GM12891 (cell line): ENCODE results near the gene DPP10.

ENCODE experiments used
- DNase-seq: peaks from one replicate; pipeline ENCODE4 v3.0.0; 2011; ENCODE audit warnings: low spot score; ENCODE audit not compliant: insufficient read length
- FAIRE-seq: peaks from 2 replicates; lab custom pipeline; 2011; peaks lifted over from hg19 to GRCh38; lab: Jason Lieb, UNC
- PAX5 ChIP-seq: IDR thresholded peaks from 2 replicates; pipeline ENCODE4 v1.6.1; 2011; ENCODE audit warnings: low read length, moderate library complexity, mild to moderate bottlenecking; ENCODE audit not compliant: insufficient read depth, severe bottlenecking
- POLR2A ChIP-seq: IDR thresholded peaks from 2 replicates; pipeline ENCODE4 v1.6.1; 2011; ENCODE audit warnings: low read depth, low read length, control low read depth
- POLR2AphosphoS5 ChIP-seq: IDR thresholded peaks from 2 replicates; pipeline ENCODE4 v1.6.1; 2011; ENCODE audit warnings: low read depth, low read length, control low read depth
- POU2F2 ChIP-seq: IDR thresholded peaks from 2 replicates; pipeline ENCODE4 v1.6.1; 2011; ENCODE audit warnings: low read depth, mild to moderate bottlenecking, control low read depth, low read length, moderate library complexity
- SPI1 ChIP-seq: IDR thresholded peaks from 2 replicates; pipeline ENCODE4 v1.6.1; 2011; ENCODE audit warnings: low read depth, low read length, control low read depth
- TAF1 ChIP-seq: IDR thresholded peaks from 2 replicates; pipeline ENCODE4 v1.6.1; 2011; ENCODE audit warnings: low read depth, low read length, control low read depth

Gene DPP10

DNA sequence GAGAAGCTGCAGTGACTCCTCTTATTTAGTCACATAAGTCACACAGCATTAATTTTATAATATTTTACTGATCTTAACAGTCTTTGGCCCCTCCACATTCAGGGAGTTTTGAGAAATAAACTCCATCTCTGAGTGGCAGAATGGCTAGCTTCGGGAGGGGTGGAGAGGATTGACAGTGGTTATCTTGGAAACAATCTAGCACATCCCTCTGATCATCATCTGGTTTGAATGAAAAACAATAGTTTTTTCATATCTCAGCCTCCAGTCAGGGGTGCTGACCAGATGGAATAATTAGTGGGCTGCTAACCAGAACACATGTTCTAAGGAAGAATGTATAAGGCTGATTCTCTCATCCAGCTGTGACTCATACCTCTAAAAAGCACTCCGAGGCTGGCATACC, 477.5 kb downstream of the DPP10 start:
- TF ChIP-seq SPI1 (no peak), TAF1 (no peak), POLR2AphosphoS5 (no peak), POLR2A (no peak), POU2F2 (no peak), PAX5 (no peak)
- FAIRE-seq (no peak), DNase-seq (no peak)

DNA sequence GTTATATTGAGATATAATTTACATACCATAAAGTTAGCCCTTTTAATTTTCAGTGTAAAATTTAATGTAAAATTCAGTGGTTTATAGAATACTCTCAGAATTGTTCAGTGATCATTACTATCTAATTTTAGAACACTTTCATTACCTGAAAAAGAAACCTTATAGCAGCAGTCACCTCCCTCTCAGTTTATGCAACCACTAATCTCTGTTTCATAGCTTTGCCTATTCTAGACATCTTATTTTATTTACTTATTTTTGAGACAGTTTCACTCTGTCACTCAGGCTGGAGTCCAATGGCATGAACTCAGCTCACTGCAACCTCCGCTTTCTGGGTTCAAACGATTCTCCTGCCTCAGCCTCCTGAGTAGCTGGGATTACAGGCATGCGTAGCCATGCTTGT, 479.6 kb downstream of the DPP10 start:
- TF ChIP-seq POU2F2 (no peak), POLR2AphosphoS5 (no peak), PAX5 (no peak), TAF1 (no peak), POLR2A (no peak), SPI1 (no peak)
- FAIRE-seq, result no peak

DNA sequence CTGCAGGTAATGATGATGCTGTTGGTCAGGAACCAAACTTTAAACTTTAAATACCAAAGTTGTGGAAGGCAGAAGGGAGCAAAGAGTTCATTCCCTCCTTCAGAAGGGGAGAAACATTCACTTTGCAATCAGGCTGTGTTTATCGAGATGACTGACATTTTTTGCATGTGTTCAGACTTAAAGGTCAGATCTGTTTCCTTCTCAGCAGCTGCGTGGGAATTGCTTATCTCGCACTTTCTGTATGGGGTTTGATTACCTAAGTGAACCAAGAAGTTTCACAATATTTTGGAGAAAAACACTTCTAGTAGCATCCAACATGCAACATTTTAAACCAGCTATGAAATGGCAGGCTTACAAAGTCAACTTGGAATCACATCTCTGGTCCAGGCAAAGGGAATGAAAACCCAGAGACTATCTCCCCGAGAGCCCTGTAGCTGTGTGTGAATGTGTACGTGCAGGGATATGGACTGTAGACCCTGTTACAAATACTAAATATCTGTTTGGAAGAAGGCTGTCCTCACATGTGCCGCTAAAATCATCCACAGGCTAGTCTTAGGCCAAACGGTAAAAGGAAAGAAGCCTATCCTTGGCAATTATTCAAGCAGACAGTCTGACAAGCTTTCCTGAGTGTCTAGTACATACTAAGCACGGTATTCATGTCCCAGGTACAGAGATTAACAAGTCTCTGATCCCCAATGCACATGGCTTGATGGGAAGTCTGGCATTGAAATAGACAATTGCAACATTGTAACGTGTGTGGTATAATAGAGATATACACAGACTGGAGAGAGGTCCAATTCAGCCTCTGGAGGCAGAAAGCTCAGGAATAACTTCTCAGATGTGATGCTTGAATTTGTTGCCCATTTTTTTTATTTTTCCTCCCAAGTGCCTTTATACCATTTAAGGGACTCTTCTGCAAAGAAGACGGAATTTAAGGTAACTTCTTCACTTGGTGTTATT, 483.1 kb downstream of the DPP10 start:
- TF ChIP-seq TAF1 (no peak), POLR2AphosphoS5 (no peak)
- DNase-seq, result no peak
- FAIRE-seq, result no peak

More for the DNA sequence above, 479.6 kb downstream of the DPP10 start:
- no peak for DNase-seq

DNA sequence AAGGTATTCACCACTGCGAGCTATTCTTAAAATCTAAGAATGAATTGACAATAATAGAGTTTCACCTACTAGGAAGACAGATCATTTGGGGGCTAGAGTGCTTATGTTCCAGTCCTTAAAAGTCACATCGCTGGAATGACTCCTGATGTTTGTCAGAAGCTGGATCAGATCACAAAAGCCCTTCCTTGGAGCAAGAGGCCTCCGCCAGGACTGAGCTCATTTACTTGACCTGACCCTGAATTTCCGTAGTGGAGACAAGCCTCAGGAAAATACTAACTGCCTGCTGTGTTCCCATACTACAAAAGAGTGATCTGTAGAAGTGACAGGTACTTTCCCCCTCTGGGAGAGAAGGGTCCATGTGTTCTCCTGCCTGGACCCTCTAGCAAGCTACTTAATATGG, 483.9 kb downstream of the DPP10 start:
- DNase-seq (no peak), FAIRE-seq (no peak)
- TF ChIP-seq SPI1 (no peak), PAX5 (no peak), POLR2A (no peak), POLR2AphosphoS5 (no peak), POU2F2 (no peak), TAF1 (no peak)

DNA sequence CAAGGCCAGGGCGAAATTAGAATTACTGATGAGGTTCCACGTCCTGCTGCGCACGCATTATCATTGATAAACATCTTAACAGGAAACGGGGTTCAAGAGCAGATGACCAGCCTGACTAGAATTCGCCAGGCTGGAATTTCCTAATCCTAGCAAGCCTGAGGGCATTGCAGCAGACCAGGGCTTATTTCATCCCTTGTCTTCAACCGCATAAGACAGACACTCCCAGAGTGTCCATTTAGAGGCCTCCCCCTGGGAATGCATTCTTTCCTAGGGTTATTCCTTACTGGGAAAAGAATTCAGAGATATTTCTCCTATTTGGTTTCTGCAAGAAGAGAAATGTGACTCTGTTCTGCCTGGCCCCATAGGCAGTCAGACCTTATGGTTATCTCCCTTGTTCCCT, 486.8 kb downstream of the DPP10 start:
- no peak for DNase-seq
- FAIRE-seq, result no peak

DNA sequence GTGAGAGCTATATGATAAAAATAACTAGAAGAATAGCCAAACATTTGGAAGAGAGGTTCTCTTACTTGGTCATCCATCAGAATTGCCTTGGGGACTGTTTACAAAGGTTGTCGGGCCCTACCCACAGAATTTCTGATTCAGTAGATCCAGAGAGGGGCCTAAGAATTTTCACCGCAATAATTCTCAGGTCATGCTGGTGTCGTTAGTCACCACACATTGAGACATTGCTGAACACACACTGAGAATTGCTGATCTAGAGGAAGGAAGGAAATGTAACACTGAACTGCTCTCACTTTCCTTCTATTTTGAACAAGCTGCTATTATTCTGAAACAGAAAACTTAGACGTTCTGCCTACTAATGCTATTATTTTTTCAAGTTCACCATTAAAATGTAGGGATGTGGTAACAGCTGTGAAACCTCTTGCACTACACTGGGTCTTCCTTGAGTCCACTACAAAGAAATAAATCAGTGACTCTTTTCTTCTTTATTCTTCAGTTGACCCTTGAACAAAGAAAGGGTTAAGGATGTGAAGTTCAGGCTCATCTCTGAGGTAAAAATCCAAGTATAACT, 491.3 kb downstream of the DPP10 start:
- FAIRE-seq (no peak), DNase-seq (no peak)
- TF ChIP-seq SPI1, result no peak
- no peak for TF ChIP-seq PAX5
- no peak for TF ChIP-seq TAF1
- TF ChIP-seq POU2F2, result no peak
- TF ChIP-seq POLR2A, result no peak
- no peak for TF ChIP-seq POLR2AphosphoS5

More for the DNA sequence above, 486.8 kb downstream of the DPP10 start:
- TF ChIP-seq POLR2A (no peak), TAF1 (no peak), SPI1 (no peak), POLR2AphosphoS5 (no peak), PAX5 (no peak), POU2F2 (no peak)

DNA sequence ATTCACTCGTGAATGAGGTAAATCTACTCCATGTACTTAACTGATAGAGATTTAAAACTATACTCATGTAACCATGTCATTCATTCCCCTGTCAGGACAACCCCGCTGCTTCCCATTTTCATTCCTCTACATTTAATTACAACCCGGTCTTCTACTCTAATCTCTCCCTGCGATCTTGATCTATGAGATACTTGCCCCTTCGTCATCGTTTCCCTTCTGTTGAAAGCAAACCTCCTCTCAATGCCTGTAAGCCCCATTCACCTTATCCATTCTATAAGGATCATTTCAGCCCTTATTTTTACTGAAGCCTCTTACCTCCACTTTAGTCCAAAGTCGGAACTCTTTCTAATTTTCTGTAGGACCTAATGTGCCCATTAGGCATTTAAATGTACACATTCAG, 492.6 kb downstream of the DPP10 start:
- FAIRE-seq (no peak), DNase-seq (no peak)
- TF ChIP-seq POU2F2, result no peak
- no peak for TF ChIP-seq SPI1
- no peak for TF ChIP-seq PAX5
- TF ChIP-seq POLR2A, result no peak
- no peak for TF ChIP-seq TAF1
- TF ChIP-seq POLR2AphosphoS5, result no peak

DNA sequence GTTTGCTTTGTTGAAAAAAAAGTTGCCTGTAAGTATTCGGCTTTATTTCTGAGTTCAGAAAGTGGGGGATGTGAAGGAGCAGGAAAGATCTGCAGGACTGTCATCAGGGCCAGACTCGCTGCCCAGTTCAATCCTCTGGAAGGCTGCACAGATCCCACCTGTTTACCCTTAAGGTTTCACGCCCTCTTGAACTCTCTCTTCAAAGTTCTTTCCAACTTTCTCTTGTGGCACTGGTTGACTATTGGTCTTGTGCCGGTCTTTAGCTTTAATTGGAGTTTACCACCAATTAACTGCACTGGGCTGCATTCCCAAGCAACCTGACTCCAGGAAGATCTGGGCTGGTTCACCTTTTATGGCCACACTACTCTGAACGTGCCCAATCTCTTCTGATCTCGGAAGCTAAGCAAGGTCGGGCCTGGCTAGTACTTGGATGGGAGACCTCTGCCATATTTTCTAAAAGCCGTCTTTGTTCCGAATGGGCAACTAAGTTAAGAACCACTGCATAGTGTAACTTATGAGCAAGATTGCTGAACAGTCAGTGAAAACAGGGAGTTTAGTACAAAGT, 495.0 kb downstream of the DPP10 start:
- FAIRE-seq (no peak), DNase-seq (no peak)

DNA sequence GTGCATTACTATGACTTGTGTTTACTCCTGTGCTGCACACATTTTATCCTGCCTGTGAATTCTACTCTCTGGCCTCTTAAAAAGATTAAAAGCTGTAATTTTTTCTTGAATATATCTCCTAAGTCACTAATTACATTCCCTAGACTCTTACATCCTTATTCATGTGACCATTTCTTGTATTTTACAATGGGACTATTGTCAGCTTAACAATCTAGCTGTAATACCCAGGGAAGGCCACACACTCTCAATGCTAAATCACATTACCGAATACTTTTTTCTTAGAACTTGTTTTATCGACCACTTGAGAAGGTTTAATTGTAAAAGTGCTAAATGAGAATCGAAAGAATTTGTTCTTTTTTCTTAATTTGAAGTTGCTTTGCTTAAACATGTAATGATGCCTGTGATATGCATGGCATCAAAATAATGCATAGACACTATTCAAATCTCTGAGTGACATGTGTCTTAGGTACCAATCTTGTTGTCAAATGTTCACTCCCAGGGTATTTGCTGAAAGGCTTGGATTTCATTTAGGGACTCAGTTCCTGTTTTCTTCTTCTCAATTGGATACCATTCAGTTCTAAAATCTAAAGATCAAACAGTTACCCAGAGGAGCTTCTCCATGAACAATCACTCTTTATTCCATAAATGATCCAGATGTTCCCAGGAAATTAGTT, 498.5 kb downstream of the DPP10 start:
- DNase-seq (no peak), FAIRE-seq (no peak)
- no peak for TF ChIP-seq TAF1
- TF ChIP-seq POLR2A, result no peak
- no peak for TF ChIP-seq POLR2AphosphoS5
- no peak for TF ChIP-seq SPI1
- TF ChIP-seq PAX5, result no peak
- TF ChIP-seq POU2F2, result no peak

More for the DNA sequence above, 495.0 kb downstream of the DPP10 start:
- TF ChIP-seq TAF1, result no peak
- TF ChIP-seq SPI1, result no peak
- TF ChIP-seq PAX5, result no peak
- no peak for TF ChIP-seq POLR2AphosphoS5
- TF ChIP-seq POLR2A, result no peak
- TF ChIP-seq POU2F2, result no peak
